MM.1S (cell line): ENCODE data around the gene ZFP62.

Source experiments
- DNase-seq: peaks from one replicate; pipeline ENCODE4 v3.0.0-alpha.2; 2015
- H2AFZ ChIP-seq: fragments of 300-600 bp; sonication (generic); 2 replicates; pipeline ENCODE4 v1.6.0; 2016; ENCODE audit warnings: antibody characterized with exemption, low read length
- H3F3A ChIP-seq: fragments of 300-600 bp; sonication (generic); 2 replicates; pipeline ENCODE4 v1.6.1; 2016; ENCODE audit warnings: mild to moderate bottlenecking, antibody characterized with exemption, low read length, moderate library complexity, mixed read lengths; ENCODE audit not compliant: insufficient read depth
- H3K27ac ChIP-seq: fragments of 300-600 bp; sonication (generic); 2 replicates; pipeline ENCODE4 v1.5.1; 2016; ENCODE audit warnings: mild to moderate bottlenecking, low read length
- H3K27me3 ChIP-seq: fragments of 300-600 bp; sonication (generic); replicated peaks from 2 replicates; pipeline ENCODE4 v1.6.0; 2016; ENCODE audit warnings: low read length; ENCODE audit not compliant: insufficient read depth
- H3K36me3 ChIP-seq: fragments of 300-600 bp; sonication (generic); replicated peaks from 2 replicates; pipeline ENCODE4 v1.6.1; 2016; ENCODE audit warnings: mild to moderate bottlenecking, low read length, mixed read lengths; ENCODE audit not compliant: insufficient read depth
- H3K4me1 ChIP-seq: fragments of 300-600 bp; sonication (generic); 2 replicates; pipeline ENCODE4 v1.6.1; 2016; ENCODE audit warnings: low read length, mixed read lengths
- H3K4me2 ChIP-seq: fragments of 300-600 bp; sonication (generic); 2 replicates; pipeline ENCODE4 v1.6.0; 2016; ENCODE audit warnings: low read depth, low read length
- H3K4me3 ChIP-seq: fragments of 300-600 bp; sonication (generic); 2 replicates; pipeline ENCODE4 v1.5.1; 2016; ENCODE audit warnings: low read length, mixed read lengths
- H3K79me2 ChIP-seq: fragments of 300-600 bp; sonication (generic); 2 replicates; pipeline ENCODE4 v1.6.1; 2016; ENCODE audit warnings: mixed run types, low read length, mixed read lengths
- H3K9ac ChIP-seq: fragments of 300-600 bp; sonication (generic); 2 replicates; pipeline ENCODE4 v1.6.1; 2016; ENCODE audit warnings: low read length, mixed read lengths
- H3K9me2 ChIP-seq: fragments of 300-600 bp; sonication (generic); replicated peaks from 2 replicates; pipeline ENCODE4 v1.6.1; 2016; ENCODE audit warnings: mild to moderate bottlenecking, low read length, mixed read lengths; ENCODE audit not compliant: insufficient read depth
- H3K9me3 ChIP-seq: fragments of 300-600 bp; sonication (generic); replicated peaks from 2 replicates; pipeline ENCODE4 v1.6.1; 2016; ENCODE audit warnings: mild to moderate bottlenecking, low read length, mixed read lengths; ENCODE audit not compliant: insufficient read depth
- H4K20me1 ChIP-seq: fragments of 300-600 bp; sonication (generic); 2 replicates; pipeline ENCODE4 v1.6.1; 2016; ENCODE audit warnings: mild to moderate bottlenecking, low read length, moderate library complexity, mixed read lengths; ENCODE audit not compliant: insufficient read depth
- EZH2 ChIP-seq: fragments of 300-600 bp; sonication (generic); optimal IDR thresholded peaks from 2 replicates; pipeline ENCODE3; 2017; ENCODE audit warnings: low read depth, mild to moderate bottlenecking, antibody characterized with exemption, low read length, mixed read lengths
- EZH2phosphoT487 ChIP-seq: fragments of 300-600 bp; sonication (generic); IDR thresholded peaks from 2 replicates; pipeline ENCODE4 v1.6.1; 2018; ENCODE audit warnings: antibody characterized with exemption, low read length
- TF ChIP-seq, protein P1 (sequence below): fragments of 300-600 bp; sonication (generic); IDR thresholded peaks from 2 replicates; pipeline ENCODE4 v1.5.1; 2016; ENCODE audit warnings: antibody characterized with exemption, low read length, mixed read lengths

ZFP62 gene

DNA sequence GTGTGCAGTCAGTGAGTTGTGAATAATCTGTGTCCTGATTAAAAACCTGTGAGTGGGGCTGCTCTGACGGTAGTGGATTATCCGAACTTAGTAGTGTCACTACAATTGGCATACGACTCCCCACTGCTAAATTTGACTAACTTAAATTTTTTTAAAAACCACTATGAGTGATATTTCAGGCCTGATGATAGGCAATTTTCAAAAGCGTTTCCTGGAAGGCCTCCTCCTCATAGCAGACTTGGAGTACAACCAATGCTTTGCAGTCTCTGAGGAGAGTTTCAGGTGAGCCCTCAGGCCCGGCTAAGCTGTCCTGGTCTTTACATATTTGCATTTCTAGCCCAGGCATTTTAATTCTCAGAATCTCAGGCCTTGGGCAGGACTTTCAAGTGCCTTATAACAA, 48.7 kb upstream of the ZFP62 start:
- Histone ChIP-seq H3K9ac (no peak overlapping the region), H3K27me3 (no peaks in the 10 kb centered on the region), H3K79me2 (no peaks in the 10 kb centered on the region), H3K27ac (no peak overlapping the region), H4K20me1 (no peaks in the 10 kb centered on the region), H3F3A (no peaks in the 10 kb centered on the region), H3K4me2 (no peak overlapping the region), H3K9me3 (no peaks in the 10 kb centered on the region), H3K4me1 (no peaks in the 10 kb centered on the region), H2AFZ (no peak overlapping the region), H3K36me3 (no peaks in the 10 kb centered on the region), H3K4me3 (no peak overlapping the region), H3K9me2 (no peaks in the 10 kb centered on the region)
- no peak for DNase-seq
- TF ChIP-seq EZH2 = no peak
- TF ChIP-seq, protein P1, sequence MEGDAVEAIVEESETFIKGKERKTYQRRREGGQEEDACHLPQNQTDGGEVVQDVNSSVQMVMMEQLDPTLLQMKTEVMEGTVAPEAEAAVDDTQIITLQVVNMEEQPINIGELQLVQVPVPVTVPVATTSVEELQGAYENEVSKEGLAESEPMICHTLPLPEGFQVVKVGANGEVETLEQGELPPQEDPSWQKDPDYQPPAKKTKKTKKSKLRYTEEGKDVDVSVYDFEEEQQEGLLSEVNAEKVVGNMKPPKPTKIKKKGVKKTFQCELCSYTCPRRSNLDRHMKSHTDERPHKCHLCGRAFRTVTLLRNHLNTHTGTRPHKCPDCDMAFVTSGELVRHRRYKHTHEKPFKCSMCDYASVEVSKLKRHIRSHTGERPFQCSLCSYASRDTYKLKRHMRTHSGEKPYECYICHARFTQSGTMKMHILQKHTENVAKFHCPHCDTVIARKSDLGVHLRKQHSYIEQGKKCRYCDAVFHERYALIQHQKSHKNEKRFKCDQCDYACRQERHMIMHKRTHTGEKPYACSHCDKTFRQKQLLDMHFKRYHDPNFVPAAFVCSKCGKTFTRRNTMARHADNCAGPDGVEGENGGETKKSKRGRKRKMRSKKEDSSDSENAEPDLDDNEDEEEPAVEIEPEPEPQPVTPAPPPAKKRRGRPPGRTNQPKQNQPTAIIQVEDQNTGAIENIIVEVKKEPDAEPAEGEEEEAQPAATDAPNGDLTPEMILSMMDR = no peak
- no peak for TF ChIP-seq EZH2phosphoT487

DNA sequence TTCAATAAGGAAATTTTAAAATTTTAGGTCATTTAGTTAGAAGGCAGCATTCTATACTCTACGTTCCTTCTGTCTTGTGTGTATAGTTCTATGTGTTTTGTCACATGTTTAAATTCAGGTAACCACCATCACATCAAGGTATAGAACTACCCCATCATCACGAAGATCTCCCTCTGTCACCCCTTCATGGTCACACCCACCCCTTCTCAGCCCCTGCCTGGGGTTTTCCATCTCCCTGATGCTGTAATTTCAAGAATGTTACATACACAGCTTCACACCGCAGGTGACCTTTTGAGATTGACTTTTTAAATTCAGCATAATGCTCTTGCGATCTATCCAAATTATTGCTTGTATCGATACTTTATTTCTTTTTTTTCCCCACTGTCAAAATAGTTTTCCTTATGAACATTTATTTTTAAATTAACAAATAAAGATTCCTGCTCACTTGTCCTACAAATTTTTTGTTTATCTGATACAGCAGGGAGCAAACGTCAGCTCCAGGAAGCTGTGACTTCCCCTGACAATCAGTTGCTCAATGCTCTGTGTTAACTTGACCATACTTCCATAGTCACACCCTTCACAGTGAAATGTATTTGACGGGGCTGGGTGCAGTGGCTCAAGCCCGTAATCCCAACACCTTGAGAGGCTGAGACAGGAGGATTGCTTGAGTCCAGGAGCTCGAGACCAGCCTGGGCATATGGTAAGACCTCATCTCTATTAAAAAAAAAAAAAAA, 48.1 kb upstream of the ZFP62 start:
- H4K20me1 ChIP-seq = no peaks in the 10 kb centered on the region
- TF ChIP-seq, protein P1 = no peak
- TF ChIP-seq EZH2 = no peak
- no peak for TF ChIP-seq EZH2phosphoT487
- DNase-seq = no peak
- H3K9ac ChIP-seq = no peak overlapping the region
- H3F3A ChIP-seq = no peaks in the 10 kb centered on the region
- no peak overlapping the region for H3K27ac ChIP-seq
- no peaks in the 10 kb centered on the region for H3K27me3 ChIP-seq
- no peaks in the 10 kb centered on the region for H3K79me2 ChIP-seq
- no peak overlapping the region for H2AFZ ChIP-seq
- H3K9me3 ChIP-seq = no peaks in the 10 kb centered on the region
- no peaks in the 10 kb centered on the region for H3K9me2 ChIP-seq
- H3K36me3 ChIP-seq = no peaks in the 10 kb centered on the region
- H3K4me3 ChIP-seq = no peak overlapping the region
- no peak overlapping the region for H3K4me2 ChIP-seq
- no peaks in the 10 kb centered on the region for H3K4me1 ChIP-seq

DNA sequence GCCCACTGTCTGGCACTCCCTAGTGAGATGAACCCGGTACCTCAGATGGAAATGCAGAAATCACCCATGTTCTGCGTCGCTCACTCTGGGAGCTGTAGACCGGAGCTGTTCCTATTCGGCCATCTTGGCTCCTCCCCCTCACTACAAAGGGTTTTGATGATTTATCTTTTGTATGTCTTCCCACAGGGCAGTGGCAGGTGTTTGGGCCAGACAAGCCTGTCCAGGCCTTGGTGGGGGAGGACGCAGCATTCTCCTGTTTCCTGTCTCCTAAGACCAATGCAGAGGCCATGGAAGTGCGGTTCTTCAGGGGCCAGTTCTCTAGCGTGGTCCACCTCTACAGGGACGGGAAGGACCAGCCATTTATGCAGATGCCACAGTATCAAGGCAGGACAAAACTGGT, 47.3 kb upstream of the ZFP62 start:
- Histone ChIP-seq H3K4me2 (no peak overlapping the region), H2AFZ (no peak overlapping the region), H3K36me3 (no peaks in the 10 kb centered on the region), H3F3A (no peaks in the 10 kb centered on the region), H3K4me1 (no peaks in the 10 kb centered on the region), H3K9ac (no peak overlapping the region), H3K9me2 (no peaks in the 10 kb centered on the region), H3K9me3 (no peaks in the 10 kb centered on the region), H3K79me2 (no peaks in the 10 kb centered on the region), H4K20me1 (no peaks in the 10 kb centered on the region), H3K4me3 (no peak overlapping the region), H3K27me3 (no peaks in the 10 kb centered on the region), H3K27ac (no peak overlapping the region)
- TF ChIP-seq, protein P1 = no peak
- TF ChIP-seq EZH2 (no peak), EZH2phosphoT487 (no peak)
- DNase-seq = no peak
